ENCODE data around the gene SETD6. TPM values are rescaled to one million over a fixed set of nuclear protein-coding genes. Genes with fewer than 3 reads are reported as not detected.

The SETD6 gene
- total RNA-seq, 2 donors from 2014 or later, result 8.5 to 18.0 TPM

GRCh38 chr16:58472266-58472665, 43.1 kb upstream of the SETD6 start:
- no peaks in the 10 kb centered on the region for H3K9me3 ChIP-seq
- DNase-seq, result no peak
- no peak overlapping the region for H3K9ac ChIP-seq (ENCODE audit: low read depth in 2 of 2, low read length in 2 of 2)
- H3K4me3 ChIP-seq, result no peak overlapping the region
- H3K36me3 ChIP-seq, result no peaks in the 10 kb centered on the region
- intact Hi-C loops (cut with DNase I), result no loop called here
- no peaks in the 10 kb centered on the region for H3K4me1 ChIP-seq
- peaks cover 5% of the 10 kb centered on the region for H3K27me3 ChIP-seq
- no peak overlapping the region for H3K27ac ChIP-seq
- TF ChIP-seq CTCF (IDR thresholded peaks at IDR 0.05), result no peak

GRCh38 chr16:58472827-58473226, 42.5 kb upstream of the SETD6 start:
- Histone ChIP-seq H3K4me1 (no peaks in the 10 kb centered on the region), H3K4me3 (no peak overlapping the region), H3K27ac (no peak overlapping the region), H3K9ac (ENCODE audit: low read depth in 2 of 2, low read length in 2 of 2) (no peak overlapping the region), H3K36me3 (no peaks in the 10 kb centered on the region), H3K9me3 (no peaks in the 10 kb centered on the region), H3K27me3 (peaks cover 2% of the 10 kb centered on the region)
- no peak for DNase-seq
- intact Hi-C loops (cut with DNase I), result no loop called here
- no peak for TF ChIP-seq CTCF (IDR thresholded peaks at IDR 0.05)

- intact Hi-C loops (cut with DNase I), result no loop called here
- no peaks in the 10 kb centered on the region for H3K9me3 ChIP-seq
- no peaks in the 10 kb centered on the region for H3K4me1 ChIP-seq
- no peak for TF ChIP-seq CTCF (IDR thresholded peaks at IDR 0.05)
- DNase-seq, result no peak
- H3K27me3 ChIP-seq, result no peaks in the 10 kb centered on the region
- H3K36me3 ChIP-seq, result no peaks in the 10 kb centered on the region
- H3K27ac ChIP-seq, result no peak overlapping the region
- H3K9ac ChIP-seq (ENCODE audit: low read depth in 2 of 2, low read length in 2 of 2), result no peak overlapping the region
- H3K4me3 ChIP-seq, result no peak overlapping the region
Measured at GRCh38 chr16:58474296-58474695, 41.0 kb upstream of the SETD6 start.

- Histone ChIP-seq H3K27ac (no peak overlapping the region), H3K4me1 (no peaks in the 10 kb centered on the region), H3K36me3 (no peaks in the 10 kb centered on the region), H3K27me3 (no peaks in the 10 kb centered on the region), H3K9me3 (no peaks in the 10 kb centered on the region), H3K9ac (ENCODE audit: low read depth in 2 of 2, low read length in 2 of 2) (no peak overlapping the region), H3K4me3 (no peak overlapping the region)
- DNase-seq, result no peak
- intact Hi-C loops (cut with DNase I), result no loop called here
- TF ChIP-seq CTCF (IDR thresholded peaks at IDR 0.05), result no peak
Measured at GRCh38 chr16:58475091-58475619, 40.2 kb upstream of the SETD6 start.

GRCh38 chr16:58476791-58477190, 38.5 kb upstream of the SETD6 start:
- no peak overlapping the region for H3K4me3 ChIP-seq
- no peak for TF ChIP-seq CTCF (IDR thresholded peaks at IDR 0.05)
- no peaks in the 10 kb centered on the region for H3K9me3 ChIP-seq
- no peaks in the 10 kb centered on the region for H3K27me3 ChIP-seq
- intact Hi-C loops (cut with DNase I), result no loop called here
- H3K27ac ChIP-seq, result no peak overlapping the region
- no peak overlapping the region for H3K9ac ChIP-seq (ENCODE audit: low read depth in 2 of 2, low read length in 2 of 2)
- H3K4me1 ChIP-seq, result no peaks in the 10 kb centered on the region
- no peaks in the 10 kb centered on the region for H3K36me3 ChIP-seq
- no peak for DNase-seq
